Central memory CD8-positive, alpha-beta T cell (primary cell): ENCODE data around the gene SLAIN2.

Experiments
- ATAC-seq: fragments of 150-1000 bp; cut with Tn5 transposase; replicated peaks from 2 replicates; pipeline ENCODE4 v1.10.0; 2022; ENCODE audit warnings: mild to moderate bottlenecking, moderate FRiP score, moderate number of reproducible peaks; ENCODE audit not compliant: poor library complexity, severe bottlenecking; ENCODE audit errors: extremely low read depth
- DNase-seq, 2 donors: peaks; one replicate each; pipeline ENCODE4 v3.0.0; 2021; ENCODE audit warnings: low spot score in 2 of 2
- H3K27ac Mint-ChIP-seq: one replicate; pipeline ENCODE4 v1.8.0; 2022; ENCODE audit warnings: low read depth, mild to moderate bottlenecking, moderate library complexity, mixed read lengths
- H3K27me3 Mint-ChIP-seq: one replicate; pipeline ENCODE4 v1.8.0; 2022; ENCODE audit warnings: mixed read lengths
- H3K36me3 Mint-ChIP-seq: one replicate; pipeline ENCODE4 v1.8.0; 2022; ENCODE audit warnings: mild to moderate bottlenecking, moderate library complexity, mixed read lengths; ENCODE audit not compliant: insufficient read depth
- H3K4me1 Mint-ChIP-seq: one replicate; pipeline ENCODE4 v1.8.0; 2022; ENCODE audit warnings: mixed read lengths
- H3K4me3 Mint-ChIP-seq: one replicate; pipeline ENCODE4 v1.8.0; 2022; ENCODE audit warnings: mild to moderate bottlenecking, moderate library complexity, mixed read lengths
- H3K9me3 Mint-ChIP-seq: one replicate; pipeline ENCODE4 v1.8.0; 2022; ENCODE audit warnings: mixed read lengths

SLAIN2 gene

DNA sequence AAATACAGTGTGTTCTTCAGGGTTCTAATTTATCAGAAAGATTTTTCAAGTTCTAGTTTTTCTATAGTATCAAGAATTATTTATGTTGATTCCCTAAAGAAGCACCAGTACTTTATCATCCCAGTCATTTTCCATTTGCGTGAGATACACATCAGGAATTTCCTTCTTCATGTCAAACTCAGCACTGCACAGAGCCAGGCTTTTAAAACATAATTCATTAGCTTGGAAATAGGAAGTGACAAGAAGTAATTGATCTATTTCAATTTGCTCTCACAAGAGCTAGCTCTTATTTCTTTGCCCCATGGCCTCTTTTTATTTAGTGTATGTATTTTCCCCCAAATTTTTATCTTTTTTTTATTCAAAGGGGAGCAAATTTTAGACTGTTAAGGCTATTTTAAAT, 128.8 kb downstream of the SLAIN2 start:
- no peak for ATAC-seq
- no peak for DNase-seq
- no peaks in the 10 kb centered on the region for H3K4me1 Mint-ChIP-seq
- H3K36me3 Mint-ChIP-seq = no peaks in the 10 kb centered on the region
- H3K4me3 Mint-ChIP-seq = no peak overlapping the region
- H3K27ac Mint-ChIP-seq = no peak overlapping the region
- H3K9me3 Mint-ChIP-seq = no peaks in the 10 kb centered on the region
- H3K27me3 Mint-ChIP-seq = no peaks in the 10 kb centered on the region

DNA sequence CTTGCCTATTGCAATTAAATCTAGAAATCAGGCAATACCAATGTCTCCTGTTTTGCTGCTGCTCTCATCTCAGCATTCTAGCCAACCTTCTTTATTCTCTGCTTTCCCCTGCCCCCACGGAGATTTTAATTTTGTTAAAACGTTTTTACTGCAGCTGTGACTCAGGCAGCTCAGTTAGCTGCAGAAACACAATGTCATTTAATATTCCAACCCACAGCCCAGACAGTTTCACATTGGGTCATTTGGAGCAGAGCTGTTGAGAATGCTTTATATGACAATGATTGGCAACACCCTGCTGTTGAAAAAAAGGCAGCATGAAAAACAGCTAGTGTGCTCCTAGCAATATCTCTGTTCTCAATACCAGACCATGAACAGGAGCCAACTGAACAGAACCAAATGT, 129.2 kb downstream of the SLAIN2 start:
- Mint-ChIP-seq H3K4me3 (no peak overlapping the region), H3K4me1 (no peaks in the 10 kb centered on the region)
- ATAC-seq = no peak

DNA sequence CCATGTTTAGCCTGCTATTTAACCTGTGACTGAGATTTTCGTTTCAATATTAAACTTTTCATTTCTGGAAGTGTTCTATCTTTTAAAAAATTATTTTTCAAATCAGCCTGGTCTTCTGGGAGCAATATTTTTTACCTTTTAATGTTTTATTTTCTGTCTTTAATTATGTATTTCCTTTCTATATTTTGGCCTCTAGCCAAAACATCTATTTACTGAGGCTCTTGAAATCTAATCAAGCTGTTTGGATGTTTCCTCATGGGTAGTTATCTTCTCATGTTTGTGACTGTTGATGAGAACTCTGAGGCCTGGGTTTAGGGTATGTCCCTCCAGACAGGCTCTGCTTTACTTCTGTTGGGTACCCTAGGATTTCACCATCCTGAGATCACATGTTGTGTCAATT, 131.5 kb downstream of the SLAIN2 start:
- no peak overlapping the region for H3K27ac Mint-ChIP-seq
- ATAC-seq (no peak), DNase-seq (no peak)
- H3K9me3 Mint-ChIP-seq = no peaks in the 10 kb centered on the region
- H3K36me3 Mint-ChIP-seq = no peaks in the 10 kb centered on the region
- no peaks in the 10 kb centered on the region for H3K4me1 Mint-ChIP-seq
- no peak overlapping the region for H3K4me3 Mint-ChIP-seq
- H3K27me3 Mint-ChIP-seq = no peaks in the 10 kb centered on the region

More for the DNA sequence above, 129.2 kb downstream of the SLAIN2 start:
- H3K36me3 Mint-ChIP-seq = no peaks in the 10 kb centered on the region
- H3K27me3 Mint-ChIP-seq = no peaks in the 10 kb centered on the region
- no peaks in the 10 kb centered on the region for H3K9me3 Mint-ChIP-seq
- no peak overlapping the region for H3K27ac Mint-ChIP-seq
- no peak for DNase-seq

DNA sequence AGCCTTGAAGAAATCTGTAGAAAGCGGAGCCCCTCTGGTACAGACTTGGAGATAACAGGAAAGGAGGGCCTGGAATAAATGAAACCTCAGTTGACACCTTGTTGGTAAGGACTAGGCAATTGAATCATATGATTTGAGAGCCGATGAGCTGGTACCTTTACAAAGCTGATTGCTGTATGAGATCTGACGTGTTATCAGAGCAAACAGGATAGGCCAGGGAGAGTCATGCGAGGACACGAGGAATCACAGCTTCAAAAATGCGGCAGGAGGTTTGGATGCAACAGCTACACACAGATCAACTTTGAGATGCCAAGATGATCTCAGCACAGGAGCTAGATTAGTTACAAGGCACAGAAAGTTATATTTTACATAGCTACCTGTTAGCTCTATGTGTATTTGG, 134.4 kb downstream of the SLAIN2 start:
- DNase-seq (no peak), ATAC-seq (no peak)
- Mint-ChIP-seq H3K4me3 (no peak overlapping the region), H3K27me3 (peaks cover 6% of the 10 kb centered on the region), H3K4me1 (no peaks in the 10 kb centered on the region), H3K36me3 (no peaks in the 10 kb centered on the region), H3K27ac (no peak overlapping the region), H3K9me3 (no peaks in the 10 kb centered on the region)
